CD4-positive, alpha-beta memory T cell (primary cell): ENCODE data around the gene ZNF366. TPM values are rescaled to one million over a fixed set of nuclear protein-coding genes. Genes with fewer than 3 reads are reported as not detected.

Experiments used
- CTCF ChIA-PET: fragments of 350-600 bp; sonication (Branson Sonifier 250); formaldehyde crosslinking; loops from one replicate; lab custom pipeline; 2021; ENCODE audit warnings: inconsistent platforms; ENCODE audit not compliant: partially characterized antibody; lab: Charles Lee
- POLR2A ChIA-PET: fragments of 350-600 bp; sonication (Branson Sonifier 250); formaldehyde crosslinking; loops from one replicate; lab custom pipeline; 2021; ENCODE audit not compliant: partially characterized antibody; lab: Charles Lee
- DNase-seq, 5 donors: peaks; one replicate each; pipeline versions ENCODE4 v3.0.0 to v3.0.0-alpha.2; 2020 to 2022; ENCODE audit warnings: mixed read lengths in 1 of 5
- H3K27ac ChIP-seq: one replicate; pipeline ENCODE4 v1.7.0; 2013; ENCODE audit warnings: low read depth, low read length
- H3K27me3 ChIP-seq: 2 replicates; pipeline ENCODE4 v1.7.0; 2013; ENCODE audit warnings: mild to moderate bottlenecking, low read length, moderate library complexity; ENCODE audit not compliant: insufficient read depth
- H3K36me3 ChIP-seq: 2 replicates; pipeline ENCODE4 v1.7.0; 2013; ENCODE audit warnings: mild to moderate bottlenecking, low read length, moderate library complexity; ENCODE audit not compliant: insufficient read depth
- H3K4me1 ChIP-seq: 2 replicates; pipeline ENCODE4 v1.7.0; 2013; ENCODE audit warnings: mild to moderate bottlenecking, low read length, moderate library complexity; ENCODE audit not compliant: insufficient read depth
- H3K4me3 ChIP-seq, 2 donors: one replicate each; pipeline ENCODE4 v1.7.0; 2013; ENCODE audit warnings: low read length in 2 of 2, mild to moderate bottlenecking in 1 of 2
- H3K9me3 ChIP-seq, 2 donors: one replicate each; pipeline ENCODE4 v1.7.0; 2013; ENCODE audit warnings: low read length in 2 of 2, control low read depth in 1 of 2; ENCODE audit not compliant: control insufficient read depth in 1 of 2
- H3K27ac Mint-ChIP-seq, 7 donors: one replicate each; pipeline ENCODE4 v1.8.0; 2020 to 2021; ENCODE audit warnings: mixed read lengths in 7 of 7, mild to moderate bottlenecking in 6 of 7, inconsistent platforms in 3 of 7, moderate library complexity in 3 of 7
- H3K27me3 Mint-ChIP-seq, 2 donors: one replicate each; pipeline ENCODE4 v1.8.0; 2020 to 2021; ENCODE audit warnings: mixed read lengths in 2 of 2
- H3K36me3 Mint-ChIP-seq, 2 donors: one replicate each; pipeline ENCODE4 v1.8.0; 2020 to 2021; ENCODE audit warnings: mixed read lengths in 2 of 2, inconsistent platforms in 1 of 2, mild to moderate bottlenecking in 1 of 2
- H3K4me1 Mint-ChIP-seq, 4 donors: one replicate each; pipeline ENCODE4 v1.8.0; 2020 to 2021; ENCODE audit warnings: mixed read lengths in 4 of 4, mild to moderate bottlenecking in 1 of 4
- H3K4me3 Mint-ChIP-seq, 8 donors: one replicate each; pipeline ENCODE4 v1.8.0; 2020 to 2021; ENCODE audit warnings: mixed read lengths in 8 of 8, mild to moderate bottlenecking in 7 of 8, moderate library complexity in 6 of 8, inconsistent platforms in 3 of 8
- H3K9me3 Mint-ChIP-seq, 8 donors: one replicate each; pipeline ENCODE4 v1.8.0; 2020 to 2021; ENCODE audit warnings: mixed read lengths in 8 of 8, mild to moderate bottlenecking in 5 of 8, inconsistent platforms in 3 of 8, moderate library complexity in 1 of 8
- intact Hi-C: fragments of 100-400 bp; cut with micrococcal nuclease; formaldehyde crosslinking; loops from one replicate; pipeline ENCODE4 v1.15.1; 2023
- polyA plus RNA-seq, 2 donors: library from polyadenylated mRNA; unstranded; fragments of 300-500 nt; fragmentation: Illumina TruSeq; gene quantifications; one replicate each; pipeline ENCODE4 v1.2.3, GENCODE V29; 2021
- total RNA-seq, 2 experiments: library from RNA; stranded (reverse); gene quantifications; one replicate each; pipeline ENCODE4 v1.2.3, GENCODE V29; 2021

The ZNF366 gene
- total RNA-seq (under 1 TPM; 0.29 to 0.58 TPM), polyA plus RNA-seq (not detected)

GRCh38 chr5:72507231-72507906 is at the start of gene ZNF366:
TSS of gene ZNF366 (minus strand) at chr5:72507410. CDS start at chr5:72461496, 45,914 bp downstream.
- intact Hi-C loops = no loop called here
- H3K36me3 ChIP-seq = no peaks in the 10 kb centered on the region
- peaks cover 0 to 2% (median 0%) of the 10 kb centered on the region in 8 donors for H3K9me3 Mint-ChIP-seq
- H3K27ac ChIP-seq = no peak within 1 kb of the TSS
- no peak within 1 kb of the TSS for H3K27ac Mint-ChIP-seq
- no peaks in the 10 kb centered on the region for H3K9me3 ChIP-seq
- no peaks in the 10 kb centered on the region for H3K4me1 ChIP-seq
- H3K36me3 Mint-ChIP-seq = no peaks in the 10 kb centered on the region
- no peaks in the 10 kb centered on the region for H3K4me1 Mint-ChIP-seq
- H3K4me3 ChIP-seq = no peak within 1 kb of the TSS
- H3K27me3 Mint-ChIP-seq = peaks cover 15 to 16% of the 10 kb centered on the region in 2 donors
- CTCF ChIA-PET = no interaction called here
- no peaks in the 10 kb centered on the region for H3K27me3 ChIP-seq
- POLR2A ChIA-PET = no interaction called here
- no peak within 1 kb of the TSS for H3K4me3 Mint-ChIP-seq
- no peak for DNase-seq

GRCh38 chr5:72556351-72557166 is 49.3 kb upstream of the ZNF366 start:
- no peaks in the 10 kb centered on the region for H3K9me3 ChIP-seq
- H3K4me3 ChIP-seq = no peak overlapping the region
- H3K27me3 ChIP-seq = peaks cover 12% of the 10 kb centered on the region
- H3K27ac Mint-ChIP-seq = peak overlapping the region in 1 of 7 donors; percentile 54
- H3K36me3 Mint-ChIP-seq = no peaks in the 10 kb centered on the region
- H3K27ac ChIP-seq = no peak overlapping the region
- CTCF ChIA-PET = no interaction called here
- H3K27me3 Mint-ChIP-seq = peaks cover 20 to 34% of the 10 kb centered on the region in 2 donors
- H3K4me1 Mint-ChIP-seq = peaks cover 7 to 12% (median 8%) of the 10 kb centered on the region in 4 donors
- H3K4me1 ChIP-seq = peaks cover 4% of the 10 kb centered on the region
- POLR2A ChIA-PET = no interaction called here
- intact Hi-C loops = no loop called here
- DNase-seq = peak in 1 of 5 donors; percentile 4
- peaks cover 0 to 4% (median 0%) of the 10 kb centered on the region in 8 donors for H3K9me3 Mint-ChIP-seq
- peak overlapping the region; percentile 69 to 90 (median 80) for H3K4me3 Mint-ChIP-seq
- H3K36me3 ChIP-seq = no peaks in the 10 kb centered on the region

GRCh38 chr5:72555871-72556270 is 48.7 kb upstream of the ZNF366 start:
- Mint-ChIP-seq H3K36me3 (no peaks in the 10 kb centered on the region), H3K4me3 (peak overlapping the region in 7 of 8 donors; percentile 0 to 90 (median 76)), H3K4me1 (peaks cover 7 to 12% (median 8%) of the 10 kb centered on the region in 4 donors), H3K27me3 (peaks cover 17 to 30% of the 10 kb centered on the region in 2 donors), H3K27ac (no peak overlapping the region), H3K9me3 (peaks cover 0 to 4% (median 0%) of the 10 kb centered on the region in 8 donors)
- no peak overlapping the region for H3K27ac ChIP-seq
- DNase-seq = no peak
- ChIA-PET CTCF (no interaction called here), POLR2A (no interaction called here)
- no peaks in the 10 kb centered on the region for H3K9me3 ChIP-seq
- intact Hi-C loops = no loop called here
- peaks cover 4% of the 10 kb centered on the region for H3K4me1 ChIP-seq
- no peak overlapping the region for H3K4me3 ChIP-seq
- H3K36me3 ChIP-seq = no peaks in the 10 kb centered on the region
- H3K27me3 ChIP-seq = peaks cover 12% of the 10 kb centered on the region

- Histone ChIP-seq H3K27me3 (peaks cover 12% of the 10 kb centered on the region), H3K4me3 (no peak overlapping the region), H3K4me1 (peaks cover 4% of the 10 kb centered on the region), H3K27ac (no peak overlapping the region), H3K36me3 (no peaks in the 10 kb centered on the region), H3K9me3 (no peaks in the 10 kb centered on the region)
- DNase-seq = no peak
- Mint-ChIP-seq H3K9me3 (peaks cover 0 to 5% (median 0%) of the 10 kb centered on the region in 8 donors), H3K36me3 (no peaks in the 10 kb centered on the region), H3K27ac (no peak overlapping the region), H3K4me1 (peaks cover 7 to 12% (median 8%) of the 10 kb centered on the region in 4 donors), H3K27me3 (peaks cover 15 to 29% of the 10 kb centered on the region in 2 donors), H3K4me3 (no peak overlapping the region)
- CTCF ChIA-PET = no interaction called here
- intact Hi-C loops = no loop called here
- POLR2A ChIA-PET = no interaction called here
Observed at GRCh38 chr5:72554897-72555296, 47.7 kb upstream of the ZNF366 start.

GRCh38 chr5:72552041-72552557 is 44.9 kb upstream of the ZNF366 start:
- peaks cover 12 to 23% of the 10 kb centered on the region in 2 donors for H3K27me3 Mint-ChIP-seq
- Histone ChIP-seq H3K4me3 (no peak overlapping the region), H3K27ac (no peak overlapping the region), H3K4me1 (peaks cover 4% of the 10 kb centered on the region), H3K27me3 (peaks cover 6% of the 10 kb centered on the region), H3K36me3 (no peaks in the 10 kb centered on the region), H3K9me3 (peaks cover 0 to 5% of the 10 kb centered on the region in 2 donors)
- CTCF ChIA-PET = no interaction called here
- H3K36me3 Mint-ChIP-seq = no peaks in the 10 kb centered on the region
- intact Hi-C loops = no loop called here
- DNase-seq = no peak
- H3K4me1 Mint-ChIP-seq = peaks cover 4 to 8% (median 6%) of the 10 kb centered on the region in 4 donors
- peaks cover 4 to 14% (median 10%) of the 10 kb centered on the region in 8 donors for H3K9me3 Mint-ChIP-seq
- POLR2A ChIA-PET = no interaction called here
- H3K27ac Mint-ChIP-seq = no peak overlapping the region
- H3K4me3 Mint-ChIP-seq = no peak overlapping the region

GRCh38 chr5:72550595-72550994 is 43.4 kb upstream of the ZNF366 start:
- no peak overlapping the region for H3K4me3 ChIP-seq
- Mint-ChIP-seq H3K9me3 (peaks cover 4 to 21% (median 12%) of the 10 kb centered on the region in 8 donors), H3K27ac (no peak overlapping the region), H3K4me3 (no peak overlapping the region), H3K4me1 (no peaks in the 10 kb centered on the region), H3K27me3 (peaks cover 7 to 18% of the 10 kb centered on the region in 2 donors), H3K36me3 (no peaks in the 10 kb centered on the region)
- DNase-seq = no peak
- peaks cover 0 to 5% of the 10 kb centered on the region in 2 donors for H3K9me3 ChIP-seq
- H3K4me1 ChIP-seq = no peaks in the 10 kb centered on the region
- POLR2A ChIA-PET = no interaction called here
- CTCF ChIA-PET = no interaction called here
- no peaks in the 10 kb centered on the region for H3K27me3 ChIP-seq
- intact Hi-C loops = no loop called here
- no peak overlapping the region for H3K27ac ChIP-seq
- no peaks in the 10 kb centered on the region for H3K36me3 ChIP-seq

- H3K36me3 Mint-ChIP-seq = no peaks in the 10 kb centered on the region
- no peaks in the 10 kb centered on the region for H3K27me3 Mint-ChIP-seq
- no peak overlapping the region for H3K4me3 Mint-ChIP-seq
- Histone ChIP-seq H3K36me3 (no peaks in the 10 kb centered on the region), H3K9me3 (peaks cover 0 to 5% of the 10 kb centered on the region in 2 donors), H3K4me3 (no peak overlapping the region), H3K27ac (no peak overlapping the region), H3K4me1 (no peaks in the 10 kb centered on the region), H3K27me3 (no peaks in the 10 kb centered on the region)
- no peak for DNase-seq
- intact Hi-C loops = no loop called here
- ChIA-PET CTCF (no interaction called here), POLR2A (no interaction called here)
- H3K27ac Mint-ChIP-seq = no peak overlapping the region
- peaks cover 0 to 2% (median 0%) of the 10 kb centered on the region in 4 donors for H3K4me1 Mint-ChIP-seq
- H3K9me3 Mint-ChIP-seq = peaks cover 6 to 25% (median 14%) of the 10 kb centered on the region in 8 donors
Observed at GRCh38 chr5:72543811-72544210, 36.6 kb upstream of the ZNF366 start.
